HG03469 (cell line): ENCODE measurements around the gene STARD10.

Experiments used
- ATAC-seq: cut with Tn5 transposase; IDR thresholded peaks from one replicate; pipeline ENCODE4 v1.9.1; 2021; ENCODE audit warnings: mild to moderate bottlenecking, moderate library complexity, moderate number of reproducible peaks; ENCODE audit not compliant: unreplicated experiment

STARD10 gene

GRCh38 chr11:72732329-72732728 is 61.5 kb downstream of the STARD10 start:
- ATAC-seq, result no peak

DNA sequence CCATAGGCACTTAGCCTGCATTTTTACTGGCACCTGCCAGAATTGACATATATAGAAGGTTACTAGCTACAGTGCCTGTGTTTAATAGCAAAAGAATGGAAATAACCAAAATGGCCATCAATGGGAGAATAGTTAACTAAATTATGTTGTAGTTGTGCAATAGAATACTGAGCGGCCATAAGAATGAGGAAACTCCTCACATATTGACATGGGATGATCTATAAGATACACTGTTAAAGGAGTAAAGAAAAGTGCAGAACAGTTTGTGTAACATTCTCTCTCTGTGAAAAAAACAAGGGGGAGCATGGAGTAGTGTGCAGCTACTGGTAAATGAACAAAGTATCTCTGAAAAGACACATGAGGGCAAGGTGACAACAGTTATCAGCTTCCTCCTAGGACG is 63.1 kb downstream of the STARD10 start:
- ATAC-seq, result no peak

GRCh38 chr11:72730243-72730642 is 63.6 kb downstream of the STARD10 start:
- ATAC-seq, result no peak

DNA sequence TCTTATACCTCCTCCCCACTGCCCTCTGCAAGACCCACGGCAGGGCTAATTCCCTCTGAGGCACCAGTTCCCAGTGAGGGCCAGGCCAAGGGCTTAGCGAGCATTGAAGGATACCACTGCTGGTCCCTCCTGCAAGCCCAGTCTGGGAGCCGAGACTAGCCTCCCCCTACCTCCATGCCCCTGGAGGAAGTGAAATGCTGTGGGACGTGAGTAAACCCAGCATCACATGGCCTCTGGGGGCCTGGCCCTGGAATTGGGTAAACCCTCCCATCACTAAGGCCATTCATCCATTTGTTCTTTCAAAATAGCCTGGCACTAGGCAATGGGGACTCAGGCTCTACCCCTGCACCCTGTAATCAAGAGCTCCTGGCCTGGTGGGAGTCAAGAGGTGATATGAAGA is 66.3 kb downstream of the STARD10 start:
- no peak for ATAC-seq

GRCh38 chr11:72726266-72727220 is 67.3 kb downstream of the STARD10 start:
- no peak for ATAC-seq

GRCh38 chr11:72725724-72726028 is 68.2 kb downstream of the STARD10 start:
- ATAC-seq, result no peak

- ATAC-seq, result no peak
Observed at GRCh38 chr11:72724851-72725723, 68.8 kb downstream of the STARD10 start.

- no peak for ATAC-seq
Observed at GRCh38 chr11:72724021-72724551, 69.8 kb downstream of the STARD10 start.

GRCh38 chr11:72723508-72723907 is 70.3 kb downstream of the STARD10 start:
- ATAC-seq, result no peak

GRCh38 chr11:72722050-72722748 is 71.6 kb downstream of the STARD10 start:
- peak; percentile 52 for ATAC-seq

GRCh38 chr11:72721689-72722049 is 72.2 kb downstream of the STARD10 start:
- no peak for ATAC-seq

DNA sequence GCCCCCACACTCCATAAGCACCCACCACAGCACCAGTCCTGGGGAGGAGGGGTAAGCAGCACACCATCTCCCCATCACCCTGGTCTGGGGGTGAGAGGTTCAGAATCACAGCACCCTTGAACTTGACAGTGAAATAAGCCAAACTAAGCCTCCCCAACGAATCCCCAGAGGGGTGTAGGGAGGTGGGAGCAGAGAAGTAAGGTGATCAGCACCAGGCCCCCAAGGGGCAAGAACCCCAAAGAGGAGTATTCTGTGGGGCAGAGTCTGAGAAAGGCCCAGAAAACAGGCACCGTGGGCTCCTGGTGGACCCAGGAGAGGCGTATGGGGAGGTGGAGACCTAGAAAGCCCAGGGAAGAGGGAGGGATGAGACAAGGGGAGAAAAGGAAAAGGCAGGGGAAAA is 72.6 kb downstream of the STARD10 start:
- ATAC-seq, result no peak

DNA sequence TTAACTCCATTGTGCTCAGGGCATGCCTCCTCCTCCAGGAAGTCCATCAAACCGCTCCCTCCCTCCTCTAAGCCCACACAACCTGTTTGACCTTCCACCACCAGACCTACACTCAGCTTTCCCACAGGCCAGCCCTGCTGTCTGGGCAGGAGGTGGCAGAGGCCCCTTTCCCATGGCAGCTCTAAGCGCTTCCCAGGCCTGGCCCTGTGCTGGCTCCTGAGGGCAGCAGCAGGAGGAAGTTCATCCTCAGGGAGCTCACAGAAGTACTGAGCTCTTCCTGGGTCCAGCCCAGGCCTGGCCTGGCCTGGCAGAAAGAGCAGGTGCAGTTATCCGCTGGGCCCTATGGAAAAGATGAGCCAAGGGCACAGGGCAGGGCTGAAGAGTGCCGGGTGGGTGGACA is 73.1 kb downstream of the STARD10 start:
- no peak for ATAC-seq

DNA sequence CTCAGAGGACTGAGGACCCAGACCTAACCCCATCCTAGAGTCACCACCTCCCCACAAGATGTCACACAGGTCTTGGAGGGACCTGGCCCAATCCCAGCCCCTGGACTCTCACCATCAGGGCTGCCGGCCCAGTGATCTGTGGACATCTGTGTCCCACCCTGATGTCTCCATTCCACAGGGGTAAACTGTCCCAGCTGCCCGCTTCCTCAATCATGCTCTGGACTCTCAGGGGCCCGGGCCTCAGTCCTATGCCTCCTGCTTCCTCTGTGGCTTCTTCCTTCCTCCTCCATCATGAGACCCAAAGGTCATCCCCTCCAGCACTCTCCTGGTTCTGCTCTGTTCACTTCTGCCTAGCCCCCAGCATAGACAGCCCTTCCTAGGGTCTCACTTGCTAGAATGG is 73.8 kb downstream of the STARD10 start:
- no peak for ATAC-seq

DNA sequence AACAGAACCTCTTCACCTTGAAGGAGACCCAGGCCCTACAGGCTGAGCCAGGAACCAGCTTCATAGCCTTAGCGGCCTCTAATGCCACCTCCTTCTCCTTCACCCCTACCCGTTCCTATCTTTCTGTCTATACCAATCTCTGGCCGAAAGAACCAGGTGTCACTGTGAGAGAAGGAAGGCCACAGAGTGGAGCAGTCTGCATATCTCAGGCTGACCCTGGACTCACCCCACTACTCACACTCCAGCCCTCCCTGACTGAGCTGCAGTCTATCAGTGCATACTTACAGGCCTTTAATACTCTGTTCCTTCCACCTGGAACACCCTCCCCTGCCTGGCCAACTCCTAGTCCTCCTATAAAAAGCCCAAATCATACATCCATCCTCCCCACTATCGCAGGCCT is 74.3 kb downstream of the STARD10 start:
- no peak for ATAC-seq

- ATAC-seq, result no peak
Observed at GRCh38 chr11:72719144-72719543, 74.7 kb downstream of the STARD10 start.

DNA sequence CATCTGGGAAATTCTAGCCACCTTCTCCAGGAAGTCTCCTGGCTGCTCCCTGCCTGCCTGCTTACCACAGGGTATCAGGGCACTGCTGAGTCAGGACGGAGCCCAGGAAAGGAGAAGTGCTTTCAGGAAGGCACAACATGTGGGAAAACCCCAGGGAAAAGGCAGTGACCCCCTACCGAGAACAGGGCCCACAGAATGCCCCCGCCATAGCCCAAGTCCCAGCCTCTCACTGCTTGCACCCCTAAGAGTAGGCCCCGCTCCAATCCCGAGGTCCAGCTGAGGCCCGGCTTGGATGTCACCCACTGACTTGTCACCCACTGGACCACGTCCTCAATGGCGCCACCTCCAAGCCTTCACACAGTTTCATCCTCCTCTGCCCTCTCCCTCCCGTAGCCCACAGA is 75.7 kb downstream of the STARD10 start:
- ATAC-seq, result no peak

DNA sequence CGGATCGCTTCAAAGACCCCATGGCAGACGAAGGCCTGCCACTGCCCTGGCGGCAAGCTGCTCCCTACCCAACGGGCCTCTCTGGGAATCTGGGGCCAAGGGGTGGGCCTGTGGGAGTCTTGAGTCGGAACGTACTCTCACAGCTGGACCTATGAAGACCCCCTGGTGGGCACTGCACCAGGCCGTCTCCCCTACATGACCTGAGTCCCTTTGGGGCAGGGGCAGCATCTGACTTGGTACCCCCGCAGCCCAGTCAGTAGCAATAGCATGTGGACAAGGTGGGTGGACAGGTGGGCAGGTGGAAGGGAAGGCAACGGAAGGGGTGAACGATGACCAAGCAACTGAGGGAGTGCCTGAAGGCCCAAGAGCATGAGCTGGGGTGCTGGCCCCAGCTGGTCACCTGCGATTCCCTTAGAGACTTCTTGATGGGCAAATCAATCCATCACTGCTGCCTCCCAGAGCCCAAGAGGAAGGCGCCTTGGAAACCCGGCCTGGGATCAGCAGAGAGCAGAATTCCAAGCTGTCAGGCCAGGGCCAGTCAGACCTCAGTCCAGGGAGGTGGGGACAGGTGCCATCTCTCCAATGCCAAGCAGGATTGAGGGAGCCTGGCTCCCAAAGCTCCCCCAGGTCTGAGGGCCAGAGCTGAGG is 76.9 kb downstream of the STARD10 start:
- ATAC-seq, result no peak

DNA sequence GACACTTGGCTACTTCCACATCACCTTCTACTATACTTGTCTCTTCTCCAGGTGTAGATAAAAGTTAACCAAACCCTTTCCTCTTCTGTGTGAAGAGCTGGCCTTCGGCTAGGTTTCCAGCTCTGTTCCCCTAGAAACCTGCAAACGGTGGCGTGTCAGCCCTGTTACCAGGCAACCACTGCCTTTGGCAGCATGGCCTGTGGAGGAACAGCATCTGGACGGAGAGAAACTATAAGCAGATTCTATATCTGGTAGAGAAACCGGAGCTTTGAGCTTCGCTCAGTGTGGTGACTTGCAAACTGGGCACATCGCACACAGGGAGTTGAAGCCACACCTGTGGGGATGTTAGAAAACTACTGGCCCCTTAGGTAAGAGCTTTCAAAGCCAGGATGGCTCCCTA is 77.6 kb downstream of the STARD10 start:
- ATAC-seq, result no peak

DNA sequence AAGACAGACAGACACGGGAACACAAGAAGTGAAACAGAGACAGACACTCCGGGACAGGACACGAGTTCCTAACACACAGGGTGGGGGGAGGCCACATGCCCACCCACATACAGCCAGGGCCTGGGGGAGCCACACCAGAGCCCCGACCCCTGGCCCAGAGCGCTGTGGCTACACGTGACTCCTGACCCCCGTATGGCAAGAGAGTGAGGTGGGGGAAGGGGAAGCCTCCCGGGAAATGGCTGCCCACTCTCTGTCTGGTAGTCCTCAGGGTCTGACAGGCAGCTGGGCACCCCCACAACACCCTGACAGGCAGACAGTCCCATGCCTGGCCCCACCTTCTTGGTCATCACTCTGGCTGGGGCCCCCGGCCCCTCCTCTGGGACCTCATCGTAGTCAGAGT is 81.0 kb downstream of the STARD10 start:
- ATAC-seq, result no peak
